Ovary (tissue), 3 donors: ENCODE data around the gene GRPR.

Experiments used
- EP300 ChIP-seq: sonication (generic); formaldehyde crosslinking; IDR thresholded peaks from one replicate; pipeline ENCODE4 v1.6.1; 2017; ENCODE audit warnings: antibody characterized with exemption
- POLR2A ChIP-seq: fragments of 450-650 bp; IDR thresholded peaks from one replicate; pipeline ENCODE4 v1.6.1; 2017; ENCODE audit warnings: antibody characterized with exemption, mild to moderate bottlenecking, moderate library complexity
- TF ChIP-seq, protein P1 (sequence below), 3 donors: fragments of 450-650 bp in 2 of 3; fragments of 200-600 bp in 1 of 3; IDR thresholded peaks; one replicate each; pipeline versions ENCODE4 v1.5.1 to v1.8.0; 2016 to 2022; ENCODE audit warnings: antibody characterized with exemption in 3 of 3, mild to moderate bottlenecking in 1 of 3
- donor health status: DM: no; HTN: no; CAD: no.

DNA sequence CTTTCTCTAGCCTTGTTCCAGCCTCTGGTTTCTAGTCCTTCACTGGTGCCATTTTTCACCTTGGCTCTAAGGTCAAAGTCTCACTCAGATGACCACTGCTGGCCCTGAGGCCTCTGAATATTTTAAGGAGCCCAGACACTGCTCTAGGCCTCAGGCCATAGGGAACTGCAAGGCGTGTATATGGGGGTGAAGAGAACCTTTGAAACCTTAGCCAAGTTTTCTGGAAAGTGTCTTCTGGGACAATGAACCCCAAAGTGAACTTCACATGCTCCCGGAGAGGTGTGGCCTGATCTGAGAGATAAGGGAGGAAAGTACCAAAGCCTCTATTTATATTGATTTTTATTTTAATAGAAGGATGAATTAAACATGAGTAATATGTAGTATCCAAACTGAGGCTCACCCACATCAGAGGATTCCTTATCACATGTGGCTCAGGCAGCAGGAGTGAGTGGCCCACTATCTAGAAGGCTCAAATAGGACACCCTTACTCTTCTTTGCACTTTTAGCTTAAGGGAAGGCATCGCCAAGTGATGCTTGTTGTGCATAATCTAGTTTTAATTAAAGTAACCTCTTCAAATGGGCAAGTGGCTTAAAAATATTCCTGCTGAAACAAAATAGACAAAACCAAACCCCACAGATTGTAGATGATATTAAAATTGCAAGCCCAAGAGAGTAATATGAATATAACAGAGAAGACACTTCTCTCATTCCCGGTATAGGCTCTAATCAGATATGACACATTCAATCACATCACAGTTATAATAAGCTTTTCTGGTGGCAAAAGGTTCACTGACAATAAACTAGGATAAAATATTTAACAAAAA lies 18.3 kb downstream of the GRPR start:
- TF ChIP-seq, protein P1, sequence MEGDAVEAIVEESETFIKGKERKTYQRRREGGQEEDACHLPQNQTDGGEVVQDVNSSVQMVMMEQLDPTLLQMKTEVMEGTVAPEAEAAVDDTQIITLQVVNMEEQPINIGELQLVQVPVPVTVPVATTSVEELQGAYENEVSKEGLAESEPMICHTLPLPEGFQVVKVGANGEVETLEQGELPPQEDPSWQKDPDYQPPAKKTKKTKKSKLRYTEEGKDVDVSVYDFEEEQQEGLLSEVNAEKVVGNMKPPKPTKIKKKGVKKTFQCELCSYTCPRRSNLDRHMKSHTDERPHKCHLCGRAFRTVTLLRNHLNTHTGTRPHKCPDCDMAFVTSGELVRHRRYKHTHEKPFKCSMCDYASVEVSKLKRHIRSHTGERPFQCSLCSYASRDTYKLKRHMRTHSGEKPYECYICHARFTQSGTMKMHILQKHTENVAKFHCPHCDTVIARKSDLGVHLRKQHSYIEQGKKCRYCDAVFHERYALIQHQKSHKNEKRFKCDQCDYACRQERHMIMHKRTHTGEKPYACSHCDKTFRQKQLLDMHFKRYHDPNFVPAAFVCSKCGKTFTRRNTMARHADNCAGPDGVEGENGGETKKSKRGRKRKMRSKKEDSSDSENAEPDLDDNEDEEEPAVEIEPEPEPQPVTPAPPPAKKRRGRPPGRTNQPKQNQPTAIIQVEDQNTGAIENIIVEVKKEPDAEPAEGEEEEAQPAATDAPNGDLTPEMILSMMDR (IDR thresholded peaks at IDR 0.05) = no peak
- no peak for TF ChIP-seq EP300
- TF ChIP-seq POLR2A = no peak
